ENCODE results near the gene VAV1.
A peak's percentile ranks its signal among the peaks of the same experiment; 100 is the strongest.
"Not testable (repeated sequence)": the region's sequence is repeated elsewhere in the genome, so short reads cannot be mapped to it uniquely, and the experiment has no call there.

The VAV1 gene

GRCh38 chr19:6796278-6796677, 23.8 kb downstream of the VAV1 start:
- H3K9me3 ChIP-seq (ENCODE audit: control insufficient read depth in 5 of 5, low read length in 5 of 5), result peaks cover 3 to 12% (median 8%) of the 10 kb centered on the region in 5 donors
- no peak overlapping the region for H3K9ac ChIP-seq (ENCODE audit: low read length in 5 of 5)
- H3K4me3 ChIP-seq (ENCODE audit: low read depth in 1 of 5, low read length in 5 of 5), result no peak overlapping the region
- H3K4me1 ChIP-seq (ENCODE audit: control insufficient read depth in 5 of 5, insufficient read depth in 5 of 5, low read length in 5 of 5), result peaks cover 0 to 16% (median 4%) of the 10 kb centered on the region in 5 donors
- H3K27ac ChIP-seq (ENCODE audit: low read depth, low read length), result no peak overlapping the region
- H3K36me3 ChIP-seq (ENCODE audit: control insufficient read depth in 5 of 5, insufficient read depth in 5 of 5, low read length in 5 of 5), result no peaks in the 10 kb centered on the region
- peaks cover 0 to 12% (median 0%) of the 10 kb centered on the region in 5 donors for H3K27me3 ChIP-seq (ENCODE audit: control insufficient read depth in 5 of 5, insufficient read depth in 4 of 5, low read length in 5 of 5)

DNA sequence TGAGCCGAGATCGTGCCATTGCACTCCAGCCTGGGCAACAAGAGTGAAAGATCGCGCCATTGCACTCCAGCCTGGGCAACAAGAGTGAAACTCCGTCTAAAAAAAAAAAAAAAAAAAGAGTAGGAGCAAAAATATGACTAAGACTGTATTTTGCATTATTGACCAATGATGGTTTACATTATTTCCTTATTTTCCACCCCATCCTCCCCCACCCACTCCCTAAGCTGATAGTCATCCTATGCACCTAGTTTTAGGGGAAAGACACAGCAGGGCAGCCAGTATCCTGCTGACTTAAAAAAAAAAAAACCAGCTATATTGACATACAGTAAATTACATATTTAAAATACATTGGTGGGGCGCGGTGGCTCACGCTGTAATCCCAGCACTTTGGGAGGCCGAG, 25.1 kb downstream of the VAV1 start:
- Histone ChIP-seq H3K4me3 (ENCODE audit: low read depth in 1 of 5, low read length in 5 of 5) (no peak overlapping the region), H3K27me3 (ENCODE audit: control insufficient read depth in 5 of 5, insufficient read depth in 4 of 5, low read length in 5 of 5) (peaks cover 0 to 11% (median 3%) of the 10 kb centered on the region in 5 donors), H3K4me1 (ENCODE audit: control insufficient read depth in 5 of 5, insufficient read depth in 5 of 5, low read length in 5 of 5) (peaks cover 0 to 27% (median 11%) of the 10 kb centered on the region in 5 donors), H3K27ac (ENCODE audit: low read depth, low read length) (no peak overlapping the region), H3K36me3 (ENCODE audit: control insufficient read depth in 5 of 5, insufficient read depth in 5 of 5, low read length in 5 of 5) (no peaks in the 10 kb centered on the region), H3K9me3 (ENCODE audit: control insufficient read depth in 5 of 5, low read length in 5 of 5) (peaks cover 3 to 12% (median 8%) of the 10 kb centered on the region in 5 donors), H3K9ac (ENCODE audit: low read length in 5 of 5) (no peak overlapping the region)

DNA sequence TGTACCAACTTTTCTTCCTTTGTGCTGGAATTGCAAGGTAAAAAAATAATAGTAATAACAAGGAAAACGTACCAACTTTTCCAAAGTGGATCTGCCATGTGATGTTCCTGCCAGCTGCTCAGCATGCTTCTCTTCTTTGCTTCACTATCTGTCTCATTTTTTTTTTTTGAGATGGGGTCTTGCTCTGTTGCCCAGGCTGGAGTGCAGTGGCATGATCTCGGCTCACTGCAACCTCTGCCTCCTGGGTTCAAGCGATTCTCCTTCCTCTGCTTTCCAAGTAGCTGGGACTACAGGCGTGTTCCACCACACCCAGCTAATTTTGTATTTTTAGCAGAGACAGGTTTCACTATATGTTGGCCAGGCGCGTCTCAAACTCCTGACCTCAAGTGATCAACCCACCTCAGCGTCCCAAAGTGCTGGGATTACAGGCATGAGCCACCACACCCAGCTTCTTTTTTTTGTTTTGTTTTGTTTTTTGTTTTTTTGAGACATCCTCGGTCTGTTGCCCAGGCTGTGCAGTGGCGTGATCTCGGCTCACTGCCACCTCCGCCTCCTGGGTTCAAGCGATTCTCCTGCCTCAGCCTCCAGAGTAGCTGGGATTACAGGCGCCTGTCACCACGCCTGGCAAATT, 27.8 kb downstream of the VAV1 start:
- H3K4me1 ChIP-seq (ENCODE audit: control insufficient read depth in 5 of 5, insufficient read depth in 5 of 5, low read length in 5 of 5), result peaks cover 0 to 31% (median 11%) of the 10 kb centered on the region in 5 donors
- H3K27ac ChIP-seq (ENCODE audit: low read depth, low read length); H3K9ac ChIP-seq (ENCODE audit: low read length in 5 of 5); H3K4me3 ChIP-seq (ENCODE audit: low read depth in 1 of 5, low read length in 5 of 5); H3K36me3 ChIP-seq (ENCODE audit: control insufficient read depth in 5 of 5, insufficient read depth in 5 of 5, low read length in 5 of 5); H3K9me3 ChIP-seq (ENCODE audit: control insufficient read depth in 5 of 5, low read length in 5 of 5): not testable (repeated sequence)
- peaks cover 0 to 11% (median 3%) of the 10 kb centered on the region in 5 donors for H3K27me3 ChIP-seq (ENCODE audit: control insufficient read depth in 5 of 5, insufficient read depth in 4 of 5, low read length in 5 of 5)

DNA sequence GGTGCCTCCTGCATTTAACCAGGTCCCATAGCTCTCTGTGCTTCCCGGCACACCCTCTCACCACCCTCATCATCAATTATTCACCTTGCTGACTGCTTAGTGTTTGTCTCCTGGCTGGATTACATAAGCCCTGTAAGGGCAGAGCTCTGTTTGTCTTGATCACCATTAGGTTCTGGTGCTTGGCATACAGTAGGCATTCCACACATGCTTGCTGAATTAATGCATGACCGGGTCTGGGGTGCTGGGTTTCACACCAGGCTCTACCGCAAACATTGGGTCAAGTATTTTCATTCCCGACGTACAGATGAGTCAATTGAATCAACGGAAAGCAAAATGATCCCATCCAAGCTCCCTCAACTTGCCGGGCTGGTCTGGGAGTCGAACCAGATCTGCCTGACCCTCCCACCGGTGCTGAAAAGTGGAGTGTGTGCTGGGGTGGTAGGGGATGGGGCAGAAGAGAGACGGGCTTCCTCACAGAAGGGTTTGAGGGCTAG, 28.5 kb downstream of the VAV1 start:
- Histone ChIP-seq H3K9me3 (ENCODE audit: control insufficient read depth in 5 of 5, low read length in 5 of 5) (no peaks in the 10 kb centered on the region), H3K27ac (ENCODE audit: low read depth, low read length) (peak overlapping the region; percentile 16), H3K36me3 (ENCODE audit: control insufficient read depth in 5 of 5, insufficient read depth in 5 of 5, low read length in 5 of 5) (no peaks in the 10 kb centered on the region), H3K4me3 (ENCODE audit: low read depth in 1 of 5, low read length in 5 of 5) (peak overlapping the region; percentile 42 to 70 (median 55)), H3K4me1 (ENCODE audit: control insufficient read depth in 5 of 5, insufficient read depth in 5 of 5, low read length in 5 of 5) (peaks cover 0 to 31% (median 11%) of the 10 kb centered on the region in 5 donors), H3K27me3 (ENCODE audit: control insufficient read depth in 5 of 5, insufficient read depth in 4 of 5, low read length in 5 of 5) (peaks cover 0 to 11% (median 3%) of the 10 kb centered on the region in 5 donors), H3K9ac (ENCODE audit: low read length in 5 of 5) (peak overlapping the region in 2 of 5 donors; percentile 13 to 51)

GRCh38 chr19:6801485-6802086, 29.1 kb downstream of the VAV1 start:
- Histone ChIP-seq H3K27ac (ENCODE audit: low read depth, low read length) (peak overlapping the region; percentile 16), H3K9me3 (ENCODE audit: control insufficient read depth in 5 of 5, low read length in 5 of 5) (no peaks in the 10 kb centered on the region), H3K36me3 (ENCODE audit: control insufficient read depth in 5 of 5, insufficient read depth in 5 of 5, low read length in 5 of 5) (no peaks in the 10 kb centered on the region), H3K4me1 (ENCODE audit: control insufficient read depth in 5 of 5, insufficient read depth in 5 of 5, low read length in 5 of 5) (peaks cover 0 to 31% (median 11%) of the 10 kb centered on the region in 5 donors), H3K4me3 (ENCODE audit: low read depth in 1 of 5, low read length in 5 of 5) (peak overlapping the region; percentile 42 to 70 (median 55)), H3K9ac (ENCODE audit: low read length in 5 of 5) (peak overlapping the region in 2 of 5 donors; percentile 13 to 51), H3K27me3 (ENCODE audit: control insufficient read depth in 5 of 5, insufficient read depth in 4 of 5, low read length in 5 of 5) (peaks cover 0 to 10% (median 3%) of the 10 kb centered on the region in 5 donors)

DNA sequence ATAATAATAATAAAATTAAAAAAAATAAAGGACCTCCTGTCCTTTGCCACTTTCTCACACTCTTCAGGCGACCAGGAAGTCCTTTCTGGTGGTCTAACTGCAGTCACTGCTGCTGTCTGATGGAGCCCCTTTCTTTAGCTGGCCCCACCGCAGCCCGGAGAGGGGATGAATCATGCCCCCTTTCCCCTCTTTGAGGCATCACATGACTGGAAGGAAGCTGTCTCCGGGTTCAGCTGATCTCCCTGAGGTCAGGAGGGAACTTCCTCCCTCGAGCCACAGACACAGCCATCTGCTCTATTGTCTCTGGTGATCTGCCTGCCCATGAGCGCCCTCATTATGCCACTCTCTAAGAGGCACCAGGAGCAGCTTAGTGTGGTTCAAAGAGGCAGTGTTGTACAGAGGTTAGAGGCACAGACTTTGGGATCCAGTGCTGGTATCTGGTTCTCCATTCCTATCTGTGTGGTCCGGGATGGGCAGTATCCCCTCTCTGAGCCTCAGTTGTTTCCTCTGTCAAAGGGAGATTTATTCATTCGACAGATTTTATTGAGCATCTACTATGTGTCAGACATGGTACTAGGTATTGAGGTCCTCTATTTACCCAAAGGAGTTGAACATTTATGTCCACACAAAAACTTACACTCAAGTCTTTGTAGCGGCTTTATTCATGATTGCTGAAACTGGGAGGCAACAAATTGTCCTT, 30.0 kb downstream of the VAV1 start:
- Histone ChIP-seq H3K4me3 (ENCODE audit: low read depth in 1 of 5, low read length in 5 of 5) (peak overlapping the region in 1 of 5 donors; percentile 8), H3K27ac (ENCODE audit: low read depth, low read length) (peak overlapping the region; percentile 20), H3K4me1 (ENCODE audit: control insufficient read depth in 5 of 5, insufficient read depth in 5 of 5, low read length in 5 of 5) (peaks cover 0 to 31% (median 11%) of the 10 kb centered on the region in 5 donors)

GRCh38 chr19:6803036-6803404, 30.5 kb downstream of the VAV1 start:
- H3K36me3 ChIP-seq (ENCODE audit: control insufficient read depth in 5 of 5, insufficient read depth in 5 of 5, low read length in 5 of 5), result no peaks in the 10 kb centered on the region
- H3K9ac ChIP-seq (ENCODE audit: low read length in 5 of 5), result no peak overlapping the region
- H3K4me3 ChIP-seq (ENCODE audit: low read depth in 1 of 5, low read length in 5 of 5), result peak overlapping the region in 1 of 5 donors; percentile 8
- peaks cover 0 to 31% (median 11%) of the 10 kb centered on the region in 5 donors for H3K4me1 ChIP-seq (ENCODE audit: control insufficient read depth in 5 of 5, insufficient read depth in 5 of 5, low read length in 5 of 5)
- peaks cover 0 to 8% (median 3%) of the 10 kb centered on the region in 5 donors for H3K27me3 ChIP-seq (ENCODE audit: control insufficient read depth in 5 of 5, insufficient read depth in 4 of 5, low read length in 5 of 5)
- no peaks in the 10 kb centered on the region for H3K9me3 ChIP-seq (ENCODE audit: control insufficient read depth in 5 of 5, low read length in 5 of 5)
- H3K27ac ChIP-seq (ENCODE audit: low read depth, low read length), result peak overlapping the region; percentile 20

More for the DNA sequence above, 30.0 kb downstream of the VAV1 start:
- no peaks in the 10 kb centered on the region for H3K9me3 ChIP-seq (ENCODE audit: control insufficient read depth in 5 of 5, low read length in 5 of 5)
- H3K9ac ChIP-seq (ENCODE audit: low read length in 5 of 5), result no peak overlapping the region
- H3K27me3 ChIP-seq (ENCODE audit: control insufficient read depth in 5 of 5, insufficient read depth in 4 of 5, low read length in 5 of 5), result peaks cover 0 to 8% (median 3%) of the 10 kb centered on the region in 5 donors
- H3K36me3 ChIP-seq (ENCODE audit: control insufficient read depth in 5 of 5, insufficient read depth in 5 of 5, low read length in 5 of 5), result no peaks in the 10 kb centered on the region

DNA sequence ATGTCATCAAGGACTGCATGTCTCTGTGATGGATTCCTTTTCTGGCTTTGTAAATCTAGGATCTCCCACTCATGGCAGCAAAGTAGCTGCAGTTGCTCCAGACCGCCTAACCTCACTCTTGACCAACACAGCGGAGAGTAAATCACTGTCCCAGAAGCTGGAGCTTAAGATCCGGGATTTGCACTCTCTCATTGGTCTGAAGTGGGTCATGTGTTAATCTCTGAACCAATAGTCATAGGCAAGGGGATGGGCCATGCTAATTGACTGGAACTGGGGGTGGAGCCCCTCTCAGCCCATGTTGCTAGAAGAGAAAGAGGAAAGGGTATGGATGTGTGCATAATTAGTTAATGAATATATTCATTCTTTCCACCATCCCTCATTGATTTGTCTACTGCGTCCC, 34.0 kb downstream of the VAV1 start:
- no peaks in the 10 kb centered on the region for H3K36me3 ChIP-seq (ENCODE audit: control insufficient read depth in 5 of 5, insufficient read depth in 5 of 5, low read length in 5 of 5)
- H3K27ac ChIP-seq (ENCODE audit: low read depth, low read length), result no peak overlapping the region
- H3K4me3 ChIP-seq (ENCODE audit: low read depth in 1 of 5, low read length in 5 of 5), result no peak overlapping the region
- H3K4me1 ChIP-seq (ENCODE audit: control insufficient read depth in 5 of 5, insufficient read depth in 5 of 5, low read length in 5 of 5), result peaks cover 0 to 13% (median 4%) of the 10 kb centered on the region in 5 donors
- H3K27me3 ChIP-seq (ENCODE audit: control insufficient read depth in 5 of 5, insufficient read depth in 4 of 5, low read length in 5 of 5), result peaks cover 0 to 7% (median 2%) of the 10 kb centered on the region in 5 donors
- H3K9me3 ChIP-seq (ENCODE audit: control insufficient read depth in 5 of 5, low read length in 5 of 5), result peaks cover 0 to 12% (median 3%) of the 10 kb centered on the region in 5 donors
- H3K9ac ChIP-seq (ENCODE audit: low read length in 5 of 5), result no peak overlapping the region

GRCh38 chr19:6807291-6807690, 34.8 kb downstream of the VAV1 start:
- Histone ChIP-seq H3K9me3 (ENCODE audit: control insufficient read depth in 5 of 5, low read length in 5 of 5) (peaks cover 0 to 12% (median 3%) of the 10 kb centered on the region in 5 donors), H3K9ac (ENCODE audit: low read length in 5 of 5) (no peak overlapping the region), H3K4me1 (ENCODE audit: control insufficient read depth in 5 of 5, insufficient read depth in 5 of 5, low read length in 5 of 5) (peaks cover 0 to 8% (median 0%) of the 10 kb centered on the region in 5 donors), H3K27me3 (ENCODE audit: control insufficient read depth in 5 of 5, insufficient read depth in 4 of 5, low read length in 5 of 5) (peaks cover 0 to 7% (median 0%) of the 10 kb centered on the region in 5 donors), H3K27ac (ENCODE audit: low read depth, low read length) (no peak overlapping the region), H3K36me3 (ENCODE audit: control insufficient read depth in 5 of 5, insufficient read depth in 5 of 5, low read length in 5 of 5) (no peaks in the 10 kb centered on the region), H3K4me3 (ENCODE audit: low read depth in 1 of 5, low read length in 5 of 5) (no peak overlapping the region)

Measured in subcutaneous abdominal adipose tissue (tissue), 5 donors.